Germinal center (tissue), 1 donor: ENCODE data around the gene ATF7.
"Not testable (repeated sequence)": the region's sequence is repeated elsewhere in the genome, so short reads cannot be mapped to it uniquely, and the experiment has no call there.

Experiments
- DNase-seq: peaks from one replicate; pipeline ENCODE4 v3.0.0; 2012; ENCODE audit warnings: mixed read lengths, low spot score

The ATF7 gene

DNA sequence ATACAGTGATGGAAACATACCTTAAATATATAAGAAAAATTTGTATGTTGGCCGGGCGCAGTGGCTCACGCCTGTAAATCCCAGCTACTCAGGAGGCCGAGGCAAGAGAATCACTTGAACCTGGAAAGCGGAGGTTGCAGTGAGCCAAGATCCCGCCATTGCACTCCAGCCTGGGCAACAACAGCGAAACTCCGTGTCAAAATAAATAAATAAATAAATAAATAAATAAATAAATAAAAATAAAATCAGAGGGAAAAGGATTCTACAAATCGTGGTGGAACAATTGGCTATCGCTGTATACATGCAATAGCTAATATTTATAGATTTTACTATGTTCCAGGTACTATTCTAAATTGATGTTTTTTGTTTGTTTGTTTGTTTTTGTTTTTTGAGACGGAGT lies 1.7 kb upstream of the ATF7 start:
- DNase-seq, result no peak

DNA sequence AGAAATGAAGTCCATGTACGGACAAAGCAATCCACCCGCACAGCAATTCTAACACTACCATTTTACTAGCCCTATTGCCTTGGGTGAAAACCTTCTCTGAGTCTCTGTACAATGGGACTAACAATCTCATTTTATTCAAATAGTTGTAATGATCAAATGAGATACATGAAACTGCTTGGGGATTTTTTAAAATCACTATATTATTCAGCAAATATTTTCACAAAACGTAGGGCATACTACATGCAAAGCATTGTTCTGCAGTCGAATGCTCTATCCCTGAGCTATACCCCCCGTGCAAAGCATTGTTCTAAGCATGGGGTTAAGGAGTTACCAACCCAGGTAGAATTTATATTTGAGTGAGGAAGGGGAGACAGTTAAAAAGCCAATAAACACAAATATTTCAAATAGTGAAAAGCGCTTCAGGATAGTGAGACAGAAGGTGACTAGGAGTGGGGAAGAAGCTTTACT lies 554 bp upstream of the ATF7 start:
- DNase-seq, result no peak

DNA sequence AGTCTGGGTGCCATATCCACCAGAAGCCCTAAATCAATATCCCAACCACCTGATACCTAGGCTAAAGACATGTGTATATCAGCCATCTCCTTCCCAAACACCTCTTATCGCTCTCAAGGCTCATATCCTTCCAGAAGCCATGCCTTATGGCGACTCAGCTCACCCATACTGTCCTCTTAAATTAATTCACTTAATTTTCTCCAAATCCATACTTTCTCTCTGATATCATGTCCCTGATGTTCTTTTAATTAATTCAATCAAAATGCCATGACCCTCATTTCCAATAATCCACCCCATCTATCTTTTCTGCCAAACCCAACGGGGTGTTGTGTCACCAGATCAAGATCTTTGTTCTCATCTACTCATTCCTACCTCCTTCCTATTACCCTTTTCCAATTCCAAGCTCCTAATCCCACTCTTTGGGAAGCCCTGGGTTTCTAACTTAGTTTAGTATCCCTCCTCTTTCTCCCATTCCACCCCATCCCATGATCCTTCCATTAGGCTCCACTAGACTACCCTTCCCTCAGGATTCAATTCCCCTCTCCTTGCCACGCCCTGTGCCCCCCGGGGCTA lies 723 bp downstream of the ATF7 start:
- no peak for DNase-seq

DNA sequence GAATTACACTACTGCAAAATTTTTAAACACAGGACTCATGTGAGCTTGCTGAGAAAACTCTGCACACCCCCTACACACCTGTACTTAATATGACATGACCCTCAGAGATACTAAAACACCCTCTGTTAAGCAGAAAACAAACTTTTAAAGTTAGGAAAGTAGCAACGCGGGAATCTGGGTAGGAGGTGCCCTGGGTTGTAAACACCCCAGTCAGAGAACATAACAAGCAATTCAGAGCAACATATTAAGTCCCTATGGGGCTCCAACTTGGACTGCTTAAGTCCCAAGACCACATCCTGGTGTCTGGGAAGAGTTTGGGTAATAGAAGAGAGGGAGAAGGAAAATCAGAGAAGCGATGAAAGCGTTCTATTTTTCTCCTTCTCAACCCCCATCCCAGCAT lies 1.2 kb downstream of the ATF7 start:
- DNase-seq, result no peak

DNA sequence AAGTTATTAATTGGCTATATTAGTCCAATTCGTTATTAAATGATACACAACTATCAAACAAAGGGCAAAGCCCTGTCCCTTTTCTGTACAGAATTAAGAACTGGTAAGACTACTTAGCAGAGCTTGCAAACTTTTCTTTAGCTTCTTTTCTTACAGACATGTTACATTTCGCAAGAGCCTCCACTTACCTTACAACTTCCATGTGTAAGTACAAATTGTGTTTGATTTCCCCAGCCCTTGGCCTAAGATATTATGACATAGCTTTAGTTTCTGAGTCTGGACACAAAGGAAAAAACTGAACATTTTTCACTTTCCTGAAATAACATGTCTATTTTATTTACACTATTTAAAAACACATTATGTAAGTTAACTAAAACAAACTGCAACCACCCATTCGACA lies 1.7 kb downstream of the ATF7 start:
- no peak for DNase-seq

DNA sequence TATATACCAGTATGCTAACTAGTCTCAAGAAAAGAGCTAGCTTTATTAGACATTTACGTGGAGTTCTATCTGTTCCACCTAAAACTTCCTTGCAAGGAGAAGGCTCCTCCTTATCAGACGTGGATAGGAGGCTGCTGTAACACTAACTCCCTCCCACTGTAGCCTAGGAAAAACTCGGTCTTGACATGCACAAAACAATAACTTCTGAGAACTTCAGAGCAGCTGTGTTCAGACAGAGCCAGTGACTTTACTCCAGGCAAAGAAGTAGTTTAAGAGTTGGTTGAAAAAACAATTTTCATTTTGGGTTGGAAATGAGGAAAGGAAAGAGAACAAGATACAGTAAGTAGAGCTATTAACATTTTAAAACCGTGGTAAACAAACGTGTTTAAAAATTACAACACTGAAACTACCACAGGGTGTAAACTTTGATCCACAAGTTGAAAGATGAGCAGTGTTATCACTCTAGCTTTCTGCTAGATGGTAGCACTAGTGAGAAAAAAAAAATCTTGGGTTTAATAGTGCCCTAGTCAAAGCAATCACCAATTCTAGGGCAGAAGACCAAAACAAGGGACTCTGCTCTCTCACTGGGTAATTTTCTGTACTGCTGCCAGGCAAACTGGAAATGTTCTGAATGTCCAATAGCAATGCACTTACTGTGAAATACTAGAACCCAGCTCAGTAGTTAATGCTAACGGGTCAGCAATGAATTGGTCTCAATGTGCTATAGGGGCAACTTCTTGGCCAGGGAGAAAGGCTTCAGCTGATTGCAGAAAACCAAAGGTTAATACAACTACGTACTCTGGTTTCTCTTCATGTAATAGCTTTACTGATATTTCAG lies 2.4 kb downstream of the ATF7 start:
- no peak for DNase-seq

DNA sequence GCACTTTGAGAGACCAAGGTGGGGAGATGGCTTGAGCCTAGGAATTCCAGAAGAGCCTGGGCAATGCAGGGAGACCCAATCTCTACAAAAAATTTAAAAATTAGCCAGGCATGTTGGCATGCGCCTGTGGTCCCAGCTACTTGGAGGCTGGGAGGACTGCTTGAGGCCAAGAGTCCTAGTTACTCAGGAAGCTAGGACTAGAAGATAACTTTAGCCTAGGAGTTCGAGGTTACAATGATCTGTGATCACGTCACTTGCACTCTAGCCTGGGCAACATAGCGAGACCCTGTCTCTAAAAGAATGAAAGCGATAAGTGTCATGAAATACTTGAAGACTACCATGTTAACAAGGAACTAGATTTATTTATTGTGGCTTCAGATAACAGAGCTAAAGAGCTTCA lies 3.5 kb downstream of the ATF7 start:
- DNase-seq, result no peak

DNA sequence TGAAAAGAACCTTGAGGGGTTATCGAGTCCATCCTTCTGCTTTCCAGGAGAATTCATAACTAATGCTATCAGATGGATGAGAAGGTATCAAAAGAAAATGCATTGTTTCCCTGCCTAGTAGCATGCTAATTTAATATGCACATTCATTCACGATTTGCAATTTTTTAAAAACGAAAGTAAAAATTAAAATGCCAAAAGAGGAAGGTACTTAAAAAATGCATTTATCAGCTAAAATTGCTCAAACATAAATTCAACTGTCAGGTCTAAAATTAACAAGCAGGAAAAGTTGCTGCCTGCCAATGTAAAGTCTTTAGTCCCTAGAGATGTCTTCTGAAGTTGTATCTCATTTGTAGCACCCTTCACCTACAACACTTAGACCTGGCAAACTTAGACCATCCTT lies 7.9 kb downstream of the ATF7 start:
- DNase-seq, result no peak

DNA sequence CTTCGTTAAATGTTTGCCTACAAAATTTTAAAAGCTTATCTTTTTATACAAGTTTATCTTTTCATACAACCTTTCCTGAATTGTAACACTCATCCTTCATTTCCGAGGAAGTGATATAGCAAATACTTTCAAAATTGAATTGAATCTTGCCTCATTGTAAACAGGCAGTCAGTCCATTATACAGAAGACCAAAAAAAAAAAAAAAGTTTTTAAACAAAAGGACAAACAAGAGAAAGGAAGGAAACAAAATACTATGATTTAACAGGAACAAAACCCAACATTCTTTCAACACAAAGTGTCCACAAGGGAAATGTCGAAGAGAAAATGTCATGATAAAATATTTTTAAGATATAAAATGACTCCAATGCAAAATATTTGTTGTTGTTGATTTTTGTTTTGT lies 8.5 kb downstream of the ATF7 start:
- DNase-seq, result no peak

DNA sequence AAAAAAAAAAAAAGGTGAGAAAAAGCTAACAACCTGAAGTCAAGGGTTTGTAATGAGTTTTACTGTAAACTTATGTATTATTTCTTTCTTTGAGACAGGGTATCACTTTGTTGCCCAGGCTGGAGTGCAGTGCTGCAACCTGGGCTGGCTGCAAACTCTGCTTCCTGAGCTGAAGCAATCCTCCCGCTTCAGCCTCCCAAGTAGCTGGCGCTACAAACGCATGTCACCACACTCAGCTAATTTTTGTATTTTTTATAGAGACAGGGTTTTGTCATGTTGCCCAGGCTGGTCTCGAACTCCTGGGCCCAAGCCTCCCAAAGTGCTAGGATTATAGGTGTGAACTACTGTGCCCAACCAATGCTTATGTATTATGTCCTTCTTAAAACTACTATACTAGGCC lies 9.2 kb downstream of the ATF7 start:
- DNase-seq, result no peak

DNA sequence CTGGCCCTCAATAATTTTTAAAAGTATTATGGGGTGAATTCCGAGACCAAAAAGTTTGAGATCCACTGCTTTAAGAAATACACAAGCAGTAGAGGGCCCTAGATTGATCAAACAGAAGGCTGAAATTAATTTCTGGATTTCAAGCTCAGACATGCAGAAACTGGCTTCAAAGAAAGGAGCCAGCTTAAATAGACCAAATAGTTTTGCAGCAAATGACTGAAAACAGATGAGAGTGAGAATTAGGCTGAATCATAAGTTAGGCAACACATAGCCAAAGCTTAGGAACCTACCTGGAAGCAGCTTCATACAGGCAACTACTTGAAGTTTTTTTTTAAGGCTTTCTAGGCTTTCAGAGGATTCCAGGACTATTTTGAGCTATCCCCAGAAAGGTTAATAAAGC lies 12.4 kb downstream of the ATF7 start:
- DNase-seq, result no peak

DNA sequence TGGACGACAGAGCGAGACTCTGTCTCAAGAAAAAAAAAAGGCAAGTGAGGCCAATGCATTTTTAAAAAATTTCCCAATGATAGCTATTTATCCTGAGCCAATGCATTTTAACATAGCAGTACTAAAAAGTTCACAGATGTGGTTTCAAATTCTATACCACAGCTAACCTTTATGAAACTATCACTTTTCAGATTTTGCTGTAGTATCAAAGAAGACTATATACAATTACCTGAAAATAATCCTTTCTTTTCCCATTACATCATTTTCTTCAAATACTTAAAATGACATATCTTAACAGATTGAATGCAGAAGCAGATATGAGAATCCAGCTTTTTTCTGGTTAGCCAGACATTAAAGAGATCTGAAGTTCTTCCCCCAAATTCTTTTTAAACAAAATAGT lies 13.2 kb downstream of the ATF7 start:
- no peak for DNase-seq

DNA sequence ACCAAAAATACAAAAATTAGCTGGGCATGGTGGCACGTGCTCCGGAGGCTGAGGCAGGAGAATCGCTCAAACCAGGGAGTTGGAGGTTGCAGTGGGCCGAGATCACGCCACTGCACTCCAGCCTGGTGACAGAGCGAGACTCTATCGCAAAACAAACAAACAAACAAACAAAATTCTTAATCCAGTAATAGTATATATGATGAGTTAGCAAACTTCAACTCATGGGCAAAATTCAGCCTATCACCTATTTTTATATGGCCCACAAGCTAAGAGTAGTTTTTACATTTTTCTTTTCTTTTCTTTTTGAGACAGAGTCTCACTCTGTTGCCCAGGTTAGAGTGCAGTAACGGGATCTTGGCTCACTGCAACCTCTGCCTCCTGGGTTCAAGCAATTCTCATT lies 14.9 kb downstream of the ATF7 start:
- DNase-seq, result no peak

DNA sequence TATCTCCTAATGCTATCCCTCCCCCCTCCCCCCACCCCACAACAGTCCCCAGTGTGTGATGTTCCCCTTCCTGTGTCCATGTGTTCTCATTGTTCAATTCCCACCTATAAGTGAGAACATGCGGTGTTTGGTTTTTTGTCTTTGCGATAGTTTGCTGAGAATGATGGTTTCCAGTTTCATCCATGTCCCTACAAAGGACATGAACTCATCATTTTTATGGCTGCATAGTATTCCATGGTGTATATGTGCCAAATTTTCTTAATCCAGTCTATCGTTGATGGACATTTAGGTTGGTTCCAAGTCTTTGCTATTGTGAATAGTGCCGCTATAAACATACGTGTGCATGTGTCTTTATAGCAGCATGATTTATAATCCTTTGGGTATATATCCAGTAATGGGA lies 19.5 kb downstream of the ATF7 start:
- DNase-seq, result not testable (repeated sequence)

DNA sequence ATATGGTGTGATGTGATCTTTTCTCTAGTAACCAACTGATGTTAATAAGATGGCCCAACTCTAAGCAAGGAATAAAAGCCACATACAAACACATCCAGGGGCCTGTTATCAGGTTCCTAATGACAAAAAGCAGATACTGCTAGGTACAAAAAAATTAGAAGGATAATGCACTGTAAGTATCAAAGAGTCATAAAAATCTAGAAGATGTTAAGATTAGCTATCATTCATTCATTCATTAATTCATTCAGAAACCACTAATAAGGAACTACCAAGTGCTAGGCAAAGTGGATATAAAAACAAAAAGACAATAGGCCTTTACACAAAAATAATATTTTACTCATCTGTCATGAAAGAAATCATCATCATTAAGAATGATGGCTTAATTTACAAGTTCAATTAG lies 21.6 kb downstream of the ATF7 start:
- no peak for DNase-seq

DNA sequence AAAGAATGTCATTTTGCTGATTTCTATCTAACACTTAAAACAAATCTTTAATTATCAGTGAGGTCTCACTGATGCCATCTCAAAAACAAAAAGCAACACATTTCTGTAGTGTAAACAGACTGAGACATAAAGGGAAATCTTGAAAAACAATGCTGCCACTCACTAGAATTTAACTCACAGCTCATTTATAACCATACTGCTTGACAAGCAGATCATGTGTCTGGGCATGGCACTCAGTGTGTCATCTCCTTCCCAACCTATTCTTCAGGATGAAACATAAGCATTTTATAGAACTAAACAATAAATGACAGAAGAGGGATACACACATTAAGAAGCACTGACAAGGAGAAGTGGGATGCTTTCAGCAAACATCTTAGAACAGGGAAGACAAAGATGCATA lies 22.4 kb downstream of the ATF7 start:
- DNase-seq, result no peak

DNA sequence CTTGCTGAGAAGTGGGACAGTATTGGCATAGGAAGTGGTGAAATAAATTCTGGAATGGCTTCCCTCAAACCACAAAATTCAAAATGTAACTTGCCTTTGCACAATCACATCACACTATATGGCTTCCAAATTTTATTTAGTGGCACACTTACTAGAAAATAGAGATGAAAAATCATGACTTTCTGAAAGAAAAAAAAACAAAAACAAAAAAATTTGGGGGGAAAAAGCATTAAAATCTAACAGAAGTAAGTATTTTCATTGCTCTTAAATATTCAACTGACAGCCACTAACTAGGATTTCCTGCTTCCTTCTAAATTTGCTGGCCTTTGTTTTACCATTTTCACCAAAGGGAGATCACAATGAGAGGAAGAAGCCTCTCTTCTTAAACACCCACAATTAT lies 23.0 kb downstream of the ATF7 start:
- no peak for DNase-seq

DNA sequence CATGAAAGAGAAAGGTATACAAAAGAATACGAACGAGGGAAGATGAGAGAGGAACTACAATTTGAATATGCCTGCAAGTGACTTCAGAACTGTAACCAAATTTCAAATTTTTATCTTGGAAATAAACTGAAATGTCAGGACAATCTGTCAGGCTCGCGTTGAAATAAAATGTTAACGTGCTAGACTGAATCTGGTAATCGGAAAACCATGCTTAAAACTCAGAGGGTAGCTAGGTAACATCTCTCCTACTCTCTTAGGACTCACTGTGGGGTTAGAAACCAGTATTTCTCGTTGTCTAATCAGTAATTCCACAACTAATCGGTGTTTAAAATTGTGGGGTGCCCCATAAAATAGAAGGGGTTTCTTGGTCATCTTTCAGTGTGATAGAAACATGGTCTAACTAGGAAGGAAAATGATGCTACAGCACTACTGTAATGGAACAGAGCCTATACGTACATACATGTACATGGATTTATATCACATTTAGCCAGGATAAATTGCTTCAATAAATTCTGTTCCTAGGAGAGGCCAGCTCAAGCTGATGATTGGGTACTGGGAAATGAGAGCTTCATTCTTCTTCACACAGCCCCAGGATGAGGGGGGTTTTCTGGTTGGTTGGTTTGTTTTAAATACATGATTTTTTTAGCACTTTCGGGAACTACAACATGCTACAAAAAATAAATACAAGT lies 23.9 kb downstream of the ATF7 start:
- no peak for DNase-seq

DNA sequence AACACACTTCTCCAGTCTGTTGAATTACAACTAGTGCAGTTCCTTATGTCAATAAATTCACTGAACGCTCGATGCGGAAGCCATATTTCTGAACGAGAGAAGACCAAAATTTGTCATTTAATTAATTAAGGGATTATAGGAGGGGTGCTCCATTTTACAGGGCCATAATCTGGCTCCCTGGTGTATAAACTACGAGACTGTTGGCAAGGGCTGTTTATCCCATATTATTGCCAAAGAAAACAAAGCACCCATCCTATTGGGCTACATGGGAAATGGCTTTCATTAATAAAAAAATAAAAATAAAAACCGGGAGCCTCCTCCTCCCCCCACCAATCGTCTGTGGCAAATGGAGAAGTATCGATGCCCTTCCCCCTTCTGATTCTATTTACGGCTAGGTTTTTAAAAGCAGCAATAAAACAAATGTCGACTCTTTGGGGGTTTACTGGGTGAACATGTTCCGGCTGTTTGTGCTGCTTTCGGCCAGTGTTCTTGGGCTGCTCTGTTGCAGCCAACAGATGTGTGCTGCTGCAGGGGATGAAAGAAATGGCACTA lies 24.8 kb downstream of the ATF7 start:
- DNase-seq, result peak; percentile 34

DNA sequence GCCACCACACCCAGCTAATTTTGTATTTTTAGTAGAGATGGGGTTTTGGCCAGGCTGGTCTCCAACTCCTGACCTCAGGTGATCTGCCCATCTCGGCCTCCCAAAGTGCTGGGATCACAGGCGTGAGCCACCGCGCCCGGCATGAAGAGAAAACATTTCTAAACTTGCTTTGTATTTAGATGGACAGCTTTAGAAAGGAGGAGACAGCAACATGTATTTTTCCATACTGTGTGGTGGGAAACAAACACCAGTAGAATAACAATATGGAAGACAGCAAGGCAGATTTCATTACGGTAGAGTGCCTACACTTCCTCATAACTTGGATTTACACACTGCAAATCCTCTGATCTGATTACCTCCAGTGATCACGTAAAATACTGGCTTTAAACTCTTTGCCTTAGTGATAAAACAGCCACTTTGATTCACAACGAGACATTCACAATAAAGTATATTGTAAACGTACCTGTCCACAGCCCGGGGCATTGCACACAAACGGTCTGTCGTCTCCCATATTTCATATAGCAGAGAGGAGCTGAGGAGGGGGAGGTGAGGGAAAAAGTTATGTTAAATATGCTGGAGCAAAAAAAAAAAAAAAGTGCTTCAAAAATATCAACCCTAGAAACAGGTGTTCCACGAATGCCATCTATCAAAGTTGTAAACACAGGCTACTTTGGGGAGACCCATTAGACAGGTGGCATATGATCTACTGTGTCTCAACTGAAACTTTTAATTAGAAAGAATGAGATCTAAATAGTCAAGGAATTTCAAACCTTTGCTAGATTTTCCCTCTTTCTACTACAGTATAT lies 25.5 kb downstream of the ATF7 start:
- DNase-seq, result no peak

DNA sequence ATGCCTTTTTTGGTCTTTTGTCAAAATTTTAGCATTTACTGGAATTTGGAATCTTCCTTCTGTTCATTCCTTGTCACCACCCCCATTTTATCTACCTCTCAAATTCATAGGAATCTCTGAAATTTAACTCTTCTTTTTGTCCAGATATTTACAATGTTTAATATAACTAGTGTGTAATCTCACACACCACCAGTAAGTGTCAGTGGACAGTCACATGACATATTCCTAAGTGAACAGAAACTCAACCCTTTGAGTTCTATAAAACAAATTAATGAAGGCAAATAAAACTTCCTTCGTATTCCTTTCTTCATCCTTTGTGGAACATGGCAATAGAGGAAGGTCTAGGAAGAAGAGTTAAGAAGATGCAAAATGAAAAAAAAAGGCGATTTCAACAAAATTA lies 26.6 kb downstream of the ATF7 start:
- no peak for DNase-seq

DNA sequence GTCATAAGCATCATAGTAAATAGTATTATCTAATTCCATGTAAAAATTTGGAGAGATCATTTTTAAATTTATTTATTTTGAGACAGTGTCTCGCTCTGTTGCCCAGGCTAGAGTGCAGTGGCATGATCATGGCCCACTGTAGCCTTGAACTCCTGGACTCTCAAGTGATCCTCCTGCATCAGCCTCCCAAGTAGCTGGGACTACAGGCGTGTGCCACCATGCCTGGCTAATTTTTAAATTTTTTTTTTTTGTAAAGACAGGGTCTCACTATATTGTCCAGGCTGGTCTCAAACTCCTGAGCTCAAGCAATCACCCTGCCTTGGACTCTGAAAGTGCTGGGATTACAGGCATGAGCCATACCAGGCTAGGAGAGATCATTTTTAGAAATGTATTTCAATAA lies 27.2 kb downstream of the ATF7 start:
- not testable (repeated sequence) for DNase-seq
